Small intestine (tissue), 7 donors: Measurements from ENCODE around the gene TET1. TPM values are rescaled to one million over a fixed set of nuclear protein-coding genes. Genes with fewer than 3 reads are reported as not detected.

Experiments
- DNase-seq, 2 donors: peaks; one replicate each; pipeline versions ENCODE4 v3.0.0 to v3.0.0-alpha.2; 2013
- FAIRE-seq: peaks from 2 replicates; lab custom pipeline; 2012; peaks lifted over from hg19 to GRCh38; lab: Jason Lieb, UNC
- H3K27ac ChIP-seq, 3 donors: one replicate each; pipeline ENCODE4 v1.5.1; 2013; ENCODE audit warnings: low read length in 2 of 3, mild to moderate bottlenecking in 2 of 3, control low read depth in 1 of 3, inconsistent platforms in 1 of 3, low read depth in 1 of 3, moderate library complexity in 1 of 3
- H3K27me3 ChIP-seq, 3 donors: one replicate each; pipeline ENCODE4 v1.6.1; 2013; ENCODE audit warnings: low read length in 3 of 3, inconsistent platforms in 1 of 3; ENCODE audit not compliant: control insufficient read depth in 3 of 3, insufficient read depth in 3 of 3
- H3K36me3 ChIP-seq, 3 donors: one replicate each; pipeline ENCODE4 v1.6.1; 2013; ENCODE audit warnings: low read length in 3 of 3, inconsistent platforms in 1 of 3, low read depth in 1 of 3, mild to moderate bottlenecking in 1 of 3, moderate library complexity in 1 of 3; ENCODE audit not compliant: control insufficient read depth in 3 of 3, insufficient read depth in 2 of 3
- H3K4me1 ChIP-seq, 3 donors: one replicate each; pipeline ENCODE4 v1.6.1; 2013; ENCODE audit warnings: low read length in 2 of 3, inconsistent platforms in 1 of 3, low read depth in 1 of 3, mild to moderate bottlenecking in 1 of 3, moderate library complexity in 1 of 3; ENCODE audit not compliant: control insufficient read depth in 3 of 3, insufficient read depth in 2 of 3
- H3K4me3 ChIP-seq, 3 donors: one replicate each; pipeline ENCODE4 v1.5.1; 2013; ENCODE audit warnings: low read length in 3 of 3, control low read depth in 1 of 3, inconsistent platforms in 1 of 3, low read depth in 1 of 3, mild to moderate bottlenecking in 1 of 3, moderate library complexity in 1 of 3
- H3K9me3 ChIP-seq, 2 donors: one replicate each; pipeline ENCODE4 v1.6.1; 2013; ENCODE audit warnings: low read depth in 1 of 2, low read length in 1 of 2; ENCODE audit not compliant: control insufficient read depth in 2 of 2, insufficient read depth in 1 of 2
- WGBS, 3 donors: extraction: QIAGEN DNeasy Blood & Tissue Kit; methylation state at CpG; one replicate each; pipeline ENCODE4 v1.1.7; 2013; 5-methylcytosine and 5-hydroxymethylcytosine counted together
- polyA plus RNA-seq, 4 donors: library from polyadenylated mRNA; stranded (reverse) in 3 of 4; unstranded in 1 of 4; fragments of 200-250 nt in 3 of 4; fragments of 120-200 nt in 1 of 4; gene quantifications; one replicate each; pipeline versions ENCODE4 v1.2.1 to v1.2.3, GENCODE V29; 2013
- donor health status: healthy with polysubstance abuse.
- donor health status: control.
- donor health status: control.
- donor health status: Bipolar disorder and iron deficiency.
- donor health status: healthy.

Gene TET1
- polyA plus RNA-seq, 4 donors = under 0.01 to 4.0 (median 0.31) TPM; not detected in 1

- no peak overlapping the region for H3K4me3 ChIP-seq
- no peaks in the 10 kb centered on the region for H3K9me3 ChIP-seq
- DNase-seq (no peak), FAIRE-seq (no peak)
- no peak overlapping the region for H3K27ac ChIP-seq
- H3K27me3 ChIP-seq = no peaks in the 10 kb centered on the region
- H3K36me3 ChIP-seq = no peaks in the 10 kb centered on the region
- peaks cover 0 to 2% (median 2%) of the 10 kb centered on the region in 3 donors for H3K4me1 ChIP-seq
- 91 to 100% (median 96%) methylated on average over 1 of the region's 1 CpG for WGBS, 3 donors
Observed at GRCh38 chr10:68597407-68597806, 37.3 kb downstream of the TET1 start.

- Histone ChIP-seq H3K36me3 (no peaks in the 10 kb centered on the region), H3K4me1 (peaks cover 0 to 2% (median 2%) of the 10 kb centered on the region in 3 donors), H3K4me3 (peak overlapping the region in 1 of 3 donors; percentile 4), H3K27me3 (no peaks in the 10 kb centered on the region), H3K9me3 (no peaks in the 10 kb centered on the region), H3K27ac (peak overlapping the region in 1 of 3 donors; percentile 4)
- DNase-seq (no peak), FAIRE-seq (no peak)
- 28 to 43% (median 42%) methylated on average over 23 of the region's 23 CpGs for WGBS, 3 donors
Observed at GRCh38 chr10:68598978-68599770, 39.0 kb downstream of the TET1 start.

- H3K27ac ChIP-seq = peak overlapping the region in 2 of 3 donors; percentile 45 to 80
Observed at GRCh38 chr10:68599771-68600040, 39.6 kb downstream of the TET1 start.

GRCh38 chr10:68600041-68600778 lies 40.1 kb downstream of the TET1 start:
- DNase-seq (peak; percentile 59 to 79), FAIRE-seq (no peak)
- Histone ChIP-seq H3K36me3 (no peaks in the 10 kb centered on the region), H3K27ac (peak overlapping the region in 2 of 3 donors; percentile 45 to 80), H3K27me3 (no peaks in the 10 kb centered on the region), H3K4me1 (peaks cover 0 to 2% (median 2%) of the 10 kb centered on the region in 3 donors), H3K4me3 (peak overlapping the region; percentile 36 to 62 (median 49)), H3K9me3 (no peaks in the 10 kb centered on the region)
- WGBS, 3 donors = 0 to 3% (median 2%) methylated on average over 17 of the region's 17 CpGs

More at GRCh38 chr10:68599771-68600040, 39.6 kb downstream of the TET1 start:
- no peaks in the 10 kb centered on the region for H3K9me3 ChIP-seq
- no peaks in the 10 kb centered on the region for H3K27me3 ChIP-seq
- no peak for DNase-seq
- peaks cover 0 to 2% (median 2%) of the 10 kb centered on the region in 3 donors for H3K4me1 ChIP-seq
- 6 to 24% (median 19%) methylated on average over 3 of the region's 3 CpGs for WGBS, 3 donors
- no peak for FAIRE-seq
- H3K36me3 ChIP-seq = no peaks in the 10 kb centered on the region
- peak overlapping the region in 2 of 3 donors; percentile 49 to 62 for H3K4me3 ChIP-seq

GRCh38 chr10:68601501-68602265 lies 41.5 kb downstream of the TET1 start:
- no peak for FAIRE-seq
- Histone ChIP-seq H3K4me1 (peaks cover 0 to 2% (median 2%) of the 10 kb centered on the region in 3 donors), H3K27me3 (no peaks in the 10 kb centered on the region), H3K36me3 (no peaks in the 10 kb centered on the region), H3K27ac (no peak overlapping the region), H3K4me3 (no peak overlapping the region), H3K9me3 (no peaks in the 10 kb centered on the region)
- 34 to 48% (median 39%) methylated on average over 2 of the region's 2 CpGs for WGBS, 3 donors
- DNase-seq = no peak

- no peaks in the 10 kb centered on the region for H3K36me3 ChIP-seq
- no peaks in the 10 kb centered on the region for H3K9me3 ChIP-seq
- peak in 1 of 2 donors; percentile 8 for DNase-seq
- H3K27ac ChIP-seq = no peak overlapping the region
- 55 to 63% (median 62%) methylated on average over 2 of the region's 2 CpGs for WGBS, 3 donors
- H3K27me3 ChIP-seq = no peaks in the 10 kb centered on the region
- H3K4me3 ChIP-seq = no peak overlapping the region
- no peak for FAIRE-seq
- peaks cover 0 to 2% (median 2%) of the 10 kb centered on the region in 3 donors for H3K4me1 ChIP-seq
Observed at GRCh38 chr10:68602434-68602833, 42.3 kb downstream of the TET1 start.

GRCh38 chr10:68603766-68604165 lies 43.6 kb downstream of the TET1 start:
- FAIRE-seq (no peak), DNase-seq (no peak)
- Histone ChIP-seq H3K9me3 (no peaks in the 10 kb centered on the region), H3K36me3 (no peaks in the 10 kb centered on the region), H3K27me3 (no peaks in the 10 kb centered on the region), H3K4me3 (no peak overlapping the region), H3K27ac (no peak overlapping the region), H3K4me1 (peaks cover 0 to 2% (median 2%) of the 10 kb centered on the region in 3 donors)
- 96 to 98% (median 97%) methylated on average over 3 of the region's 3 CpGs for WGBS, 3 donors

- H3K36me3 ChIP-seq = peaks cover 0 to 2% (median 0%) of the 10 kb centered on the region in 3 donors
- FAIRE-seq (no peak), DNase-seq (no peak)
- no peak overlapping the region for H3K27ac ChIP-seq
- H3K4me1 ChIP-seq = peaks cover 0 to 2% (median under 1%) of the 10 kb centered on the region in 3 donors
- H3K4me3 ChIP-seq = no peak overlapping the region
- 95 to 100% (median 98%) methylated on average over 1 of the region's 1 CpG for WGBS, 3 donors
- no peaks in the 10 kb centered on the region for H3K27me3 ChIP-seq
- H3K9me3 ChIP-seq = no peaks in the 10 kb centered on the region
Observed at GRCh38 chr10:68604441-68604840, 44.3 kb downstream of the TET1 start.
